Head of caudate nucleus (tissue), 42 donors: ENCODE data around the gene AGPAT3.
"Not testable (repeated sequence)": the region's sequence is repeated elsewhere in the genome, so short reads cannot be mapped to it uniquely, and the experiment has no call there.

ENCODE experiments used
- DNase-seq, 42 donors: peaks; one replicate each; pipeline versions ENCODE4 v3.0.0 to v3.0.0-alpha.2; 2020 to 2021; ENCODE audit warnings: mixed read lengths in 7 of 42
- intact Hi-C: fragments of 100-400 bp; cut with DNase I; formaldehyde crosslinking; loops from one replicate; pipeline ENCODE4 v1.15.0; 2022

AGPAT3 gene, protein sequence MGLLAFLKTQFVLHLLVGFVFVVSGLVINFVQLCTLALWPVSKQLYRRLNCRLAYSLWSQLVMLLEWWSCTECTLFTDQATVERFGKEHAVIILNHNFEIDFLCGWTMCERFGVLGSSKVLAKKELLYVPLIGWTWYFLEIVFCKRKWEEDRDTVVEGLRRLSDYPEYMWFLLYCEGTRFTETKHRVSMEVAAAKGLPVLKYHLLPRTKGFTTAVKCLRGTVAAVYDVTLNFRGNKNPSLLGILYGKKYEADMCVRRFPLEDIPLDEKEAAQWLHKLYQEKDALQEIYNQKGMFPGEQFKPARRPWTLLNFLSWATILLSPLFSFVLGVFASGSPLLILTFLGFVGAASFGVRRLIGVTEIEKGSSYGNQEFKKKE

GRCh38 chr21:43864962-43865539, at the start of gene AGPAT3:
Gene AGPAT3 (plus strand): TSS chr21:43865223. CDS start chr21:43959682, 94,459 bp downstream.
- intact Hi-C loops = loop anchor here (5.0 kb wide), 1 partner anchor 57 kb away; no protein-coding TSS in a partner anchor
- peak in 24 of 42 donors; percentile 20 to 67 (median 46) for DNase-seq

DNA sequence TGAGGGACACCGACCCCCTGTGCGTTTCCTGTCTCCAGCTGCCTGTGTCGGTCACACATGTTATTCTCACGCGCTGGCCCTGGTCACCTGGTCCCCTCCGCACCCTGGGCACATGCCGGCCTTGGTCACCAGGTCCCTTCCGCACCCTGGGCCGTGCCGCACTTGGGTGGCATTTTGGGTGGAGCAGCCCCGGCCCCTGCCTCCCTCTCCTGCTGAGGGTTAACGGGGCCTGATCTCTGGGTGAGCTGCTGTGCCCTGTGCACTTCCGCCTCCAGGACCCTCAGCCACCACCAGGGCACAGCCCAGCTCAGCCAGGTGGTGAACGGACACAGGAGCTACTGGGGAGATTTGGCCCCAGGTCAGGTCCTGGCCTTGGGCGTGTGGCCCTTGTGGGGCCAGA, 49.0 kb upstream of the AGPAT3 start:
- intact Hi-C loops = no loop called here
- no peak for DNase-seq

GRCh38 chr21:43816611-43817071, 48.4 kb upstream of the AGPAT3 start:
- intact Hi-C loops = no loop called here
- no peak for DNase-seq

DNA sequence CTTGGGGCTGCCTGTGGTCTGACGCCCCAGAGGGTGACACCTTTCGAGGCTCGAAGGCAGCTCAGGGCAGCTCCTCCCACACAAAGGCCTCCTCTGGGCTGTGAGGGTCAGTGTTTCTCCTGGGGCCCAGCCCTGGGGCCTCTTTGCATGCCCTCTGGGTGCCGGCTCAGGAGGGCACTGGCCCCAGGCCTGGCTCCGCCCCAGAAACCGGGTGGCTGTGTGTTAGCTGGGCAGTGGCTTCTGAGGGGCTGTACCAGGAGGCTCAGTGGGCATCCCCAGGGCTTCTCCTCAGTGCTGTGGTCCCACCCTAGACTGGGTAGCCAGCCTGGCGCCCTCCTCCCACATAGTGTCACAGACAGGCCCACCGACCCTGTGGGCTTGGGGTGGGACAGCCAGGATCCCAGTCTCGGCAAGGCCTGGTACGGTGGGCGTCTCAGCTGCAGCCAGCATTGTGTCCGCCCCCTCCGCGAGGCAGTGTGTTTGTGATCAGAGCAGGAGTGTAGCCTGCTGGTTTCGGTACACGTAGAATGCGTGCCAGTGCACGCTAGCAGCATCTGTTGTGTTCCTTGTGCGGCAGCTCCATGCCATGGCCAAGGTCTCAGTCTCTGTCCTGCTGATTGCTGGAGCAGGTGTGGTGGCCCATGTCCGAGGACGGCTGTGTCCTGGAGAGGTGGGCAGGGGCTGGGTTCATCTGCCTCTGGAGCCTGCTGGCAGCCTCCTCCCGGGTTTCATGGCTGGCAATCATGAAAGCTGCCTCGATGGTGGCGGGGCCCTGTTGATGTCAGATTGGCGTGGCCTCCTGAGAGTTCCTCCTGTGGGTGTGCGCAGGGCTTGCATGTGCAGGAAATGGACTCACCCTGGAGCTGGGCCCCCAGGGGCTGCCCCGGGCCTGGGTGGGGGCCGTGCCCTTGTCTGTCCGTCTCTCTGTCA, 47.6 kb upstream of the AGPAT3 start:
- no peak for DNase-seq
- intact Hi-C loops = no loop called here

GRCh38 chr21:43818685-43819084, 46.3 kb upstream of the AGPAT3 start:
- no peak for DNase-seq
- intact Hi-C loops = no loop called here

GRCh38 chr21:43819511-43820405, 45.3 kb upstream of the AGPAT3 start:
- DNase-seq = no peak
- intact Hi-C loops = no loop called here

GRCh38 chr21:43820466-43820865, 44.6 kb upstream of the AGPAT3 start:
- intact Hi-C loops = no loop called here
- no peak for DNase-seq

- intact Hi-C loops, DNase-seq: not testable (repeated sequence)
Observed at GRCh38 chr21:43822166-43822565, 42.9 kb upstream of the AGPAT3 start.

DNA sequence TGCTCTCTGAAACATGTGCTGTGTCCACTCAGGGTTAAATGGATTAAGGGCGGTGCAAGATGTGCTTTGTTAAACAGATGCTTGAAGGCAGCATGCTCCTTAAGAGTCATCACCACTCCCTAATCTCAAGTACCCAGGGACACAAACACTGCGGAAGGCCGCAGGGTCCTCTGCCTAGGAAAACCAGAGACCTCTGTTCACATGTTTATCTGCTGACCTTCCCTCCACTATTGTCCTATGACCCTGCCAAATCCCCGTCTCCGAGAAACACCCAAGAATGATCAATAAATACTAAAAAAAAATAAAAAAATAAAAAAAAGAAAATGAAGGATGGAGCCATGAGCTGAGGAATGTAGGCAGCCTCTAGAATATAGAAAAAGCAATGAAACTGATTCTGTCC, 42.3 kb upstream of the AGPAT3 start:
- intact Hi-C loops, DNase-seq: not testable (repeated sequence)

DNA sequence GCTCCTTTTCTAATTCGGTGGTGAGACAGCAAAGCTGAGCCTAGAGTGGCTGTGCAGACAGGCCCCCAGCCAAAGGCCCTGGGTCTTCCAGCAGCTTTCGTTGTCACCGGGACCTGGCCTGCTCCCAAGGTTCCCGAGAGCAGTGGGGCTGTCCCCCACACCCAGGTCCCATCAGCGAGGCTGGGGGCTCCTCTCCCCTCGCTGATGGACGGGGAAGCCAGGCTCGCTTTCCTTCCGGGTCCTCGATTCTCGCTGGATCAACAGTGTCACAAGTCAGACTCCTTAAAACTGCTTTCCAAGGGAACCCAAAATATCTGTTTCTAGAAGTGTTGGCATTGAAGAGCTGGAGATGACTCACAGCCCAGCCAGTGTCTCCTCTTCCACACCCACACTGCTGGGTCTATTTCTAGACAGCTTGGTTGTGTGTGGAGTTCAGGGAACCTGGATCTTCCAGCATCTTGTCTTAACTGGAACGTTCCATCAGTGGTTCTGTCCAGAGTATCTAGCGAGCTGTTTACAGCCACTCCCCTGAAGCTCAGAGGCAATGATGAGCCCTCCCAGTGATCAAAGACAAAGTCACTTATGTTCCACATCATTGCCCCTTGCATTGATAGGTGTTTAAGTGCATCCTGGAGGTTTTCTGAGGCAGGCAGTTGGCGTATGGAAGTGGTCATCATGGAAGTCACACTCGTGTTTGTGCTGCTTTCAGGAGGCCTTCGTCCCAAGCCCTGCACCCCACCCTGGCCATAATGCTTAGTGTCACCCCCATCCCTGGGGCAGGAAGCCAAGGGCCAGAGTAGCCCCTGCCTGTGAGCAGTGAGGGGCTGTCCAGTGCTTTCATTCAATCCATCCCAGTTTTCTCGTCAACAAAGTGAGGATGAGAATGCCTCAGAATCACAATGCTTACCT, 40.4 kb upstream of the AGPAT3 start:
- intact Hi-C loops = no loop called here
- peak in 30 of 42 donors; percentile 23 to 88 (median 60) for DNase-seq

DNA sequence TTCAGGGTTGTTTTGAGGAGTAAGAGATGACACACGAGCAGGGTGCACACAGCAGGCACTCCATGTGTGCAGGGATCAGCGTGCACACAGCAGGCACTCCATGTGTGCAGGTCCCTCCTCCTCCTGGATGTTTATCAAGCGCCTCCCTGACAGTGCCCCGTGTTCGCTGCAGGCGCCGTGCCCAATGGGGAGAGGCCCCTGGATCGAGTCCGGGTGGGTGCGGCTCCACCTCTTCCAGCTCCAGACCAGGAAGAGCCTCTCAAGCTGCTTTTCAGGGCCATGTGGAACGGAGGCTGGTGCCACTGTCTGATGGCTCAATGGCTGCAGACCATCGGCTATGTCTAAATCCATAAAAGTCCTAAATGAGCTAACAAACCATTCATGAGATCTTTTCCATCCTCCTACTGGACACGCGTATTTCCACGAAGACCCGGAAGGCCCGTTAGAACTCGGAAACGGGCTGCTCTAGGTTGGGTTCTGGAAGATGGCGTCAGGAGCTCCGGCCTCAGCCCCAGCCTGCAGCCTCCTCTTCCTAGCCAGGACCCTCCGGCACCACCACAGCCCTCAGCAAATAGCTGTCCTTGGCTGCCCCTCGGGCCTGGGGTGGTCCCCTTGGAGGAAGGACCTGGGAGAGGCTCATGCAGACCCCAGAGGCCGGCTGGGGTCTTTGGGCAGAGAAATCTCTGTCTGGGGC, 39.6 kb upstream of the AGPAT3 start:
- DNase-seq = no peak
- intact Hi-C loops = no loop called here

- intact Hi-C loops = no loop called here
- DNase-seq = no peak
Observed at GRCh38 chr21:43825936-43826622, 38.9 kb upstream of the AGPAT3 start.

- intact Hi-C loops = no loop called here
- DNase-seq = no peak
Observed at GRCh38 chr21:43826623-43826974, 38.4 kb upstream of the AGPAT3 start.

- peak in 27 of 42 donors; percentile 14 to 79 (median 49) for DNase-seq
- intact Hi-C loops = no loop called here
Observed at GRCh38 chr21:43827015-43827611, 37.9 kb upstream of the AGPAT3 start.

- no peak for DNase-seq
- intact Hi-C loops = no loop called here
Observed at GRCh38 chr21:43829161-43829560, 35.9 kb upstream of the AGPAT3 start.

GRCh38 chr21:43829575-43830119, 35.4 kb upstream of the AGPAT3 start:
- DNase-seq = peak in 6 of 42 donors; percentile 26 to 51 (median 34)
- intact Hi-C loops = no loop called here
